HEK293 (cell line): ENCODE measurements around the gene RGMA.

Experiments
- PRDM1 ChIP-seq: fragments of 450-650 bp; formaldehyde crosslinking; IDR thresholded peaks from 2 replicates; pipeline ENCODE4; 2016; ENCODE audit warnings: missing biosample characterization, missing genetic modification characterization
- RBAK ChIP-seq: fragments of 450-650 bp; formaldehyde crosslinking; IDR thresholded peaks from 2 replicates; pipeline ENCODE4 v1.5.1; 2016; ENCODE audit warnings: missing biosample characterization, missing genetic modification characterization
- SP2 ChIP-seq: fragments of 450-650 bp; formaldehyde crosslinking; IDR thresholded peaks from 2 replicates; pipeline ENCODE4 v1.5.1; 2016; ENCODE audit warnings: missing biosample characterization, missing genetic modification characterization
- ZBTB17 ChIP-seq: fragments of 450-650 bp; formaldehyde crosslinking; IDR thresholded peaks from 2 replicates; pipeline ENCODE4 v1.5.1; 2016; ENCODE audit warnings: missing biosample characterization, missing genetic modification characterization
- ZBTB7A ChIP-seq: fragments of 450-650 bp; formaldehyde crosslinking; IDR thresholded peaks from 2 replicates; pipeline ENCODE4 v1.5.1; 2016; ENCODE audit warnings: low read depth, missing biosample characterization, missing genetic modification characterization
- ZBTB8A ChIP-seq: fragments of 450-650 bp; formaldehyde crosslinking; IDR thresholded peaks from 2 replicates; pipeline ENCODE4 v1.5.1; 2016; ENCODE audit warnings: missing biosample characterization, missing genetic modification characterization
- ZNF133 ChIP-seq: fragments of 450-650 bp; formaldehyde crosslinking; IDR thresholded peaks from 2 replicates; pipeline ENCODE4 v1.5.1; 2016; ENCODE audit warnings: missing biosample characterization, missing genetic modification characterization
- ZNF274 ChIP-seq, 2 experiments: fragments of 200-500 bp in 1 of 2; fragments of 450-650 bp in 1 of 2; sonication (Bioruptor generic) in 1 of 2; formaldehyde crosslinking in 1 of 2; IDR thresholded peaks; 2 replicates each; pipeline versions ENCODE4 v1.5.1 to v1.6.1; 2014 to 2016; ENCODE audit warnings: borderline replicate concordance in 1 of 2, inconsistent platforms in 1 of 2, low read length in 1 of 2, missing biosample characterization in 1 of 2, missing genetic modification characterization in 1 of 2
- ZNF292 ChIP-seq: fragments of 450-650 bp; formaldehyde crosslinking; IDR thresholded peaks from 2 replicates; pipeline ENCODE4 v1.5.1; 2016; ENCODE audit warnings: low read depth, missing biosample characterization, missing genetic modification characterization, borderline replicate concordance
- ZNF76 ChIP-seq: fragments of 450-650 bp; formaldehyde crosslinking; IDR thresholded peaks from 2 replicates; pipeline ENCODE4; 2016; ENCODE audit warnings: low read depth, missing biosample characterization, missing genetic modification characterization, borderline replicate concordance
- TF ChIP-seq, protein P1 (sequence below): fragments of 450-650 bp; formaldehyde crosslinking; IDR thresholded peaks from 2 replicates; pipeline ENCODE4 v1.5.1; 2016; ENCODE audit warnings: missing biosample characterization, missing genetic modification characterization
- TF ChIP-seq, protein P2 (sequence below): fragments of 450-650 bp; formaldehyde crosslinking; IDR thresholded peaks from 2 replicates; pipeline ENCODE4 v1.5.1; 2016; ENCODE audit warnings: missing biosample characterization, missing genetic modification characterization
- TF ChIP-seq, protein P3 (sequence below): fragments of 450-650 bp; formaldehyde crosslinking; IDR thresholded peaks from 2 replicates; pipeline ENCODE4 v1.5.1; 2016; ENCODE audit warnings: missing biosample characterization, missing genetic modification characterization, low read depth
- TF ChIP-seq, protein P4 (sequence below): fragments of 450-650 bp; formaldehyde crosslinking; IDR thresholded peaks from 2 replicates; pipeline ENCODE4 v1.5.1; 2016; ENCODE audit warnings: missing biosample characterization, missing genetic modification characterization

DNA sequence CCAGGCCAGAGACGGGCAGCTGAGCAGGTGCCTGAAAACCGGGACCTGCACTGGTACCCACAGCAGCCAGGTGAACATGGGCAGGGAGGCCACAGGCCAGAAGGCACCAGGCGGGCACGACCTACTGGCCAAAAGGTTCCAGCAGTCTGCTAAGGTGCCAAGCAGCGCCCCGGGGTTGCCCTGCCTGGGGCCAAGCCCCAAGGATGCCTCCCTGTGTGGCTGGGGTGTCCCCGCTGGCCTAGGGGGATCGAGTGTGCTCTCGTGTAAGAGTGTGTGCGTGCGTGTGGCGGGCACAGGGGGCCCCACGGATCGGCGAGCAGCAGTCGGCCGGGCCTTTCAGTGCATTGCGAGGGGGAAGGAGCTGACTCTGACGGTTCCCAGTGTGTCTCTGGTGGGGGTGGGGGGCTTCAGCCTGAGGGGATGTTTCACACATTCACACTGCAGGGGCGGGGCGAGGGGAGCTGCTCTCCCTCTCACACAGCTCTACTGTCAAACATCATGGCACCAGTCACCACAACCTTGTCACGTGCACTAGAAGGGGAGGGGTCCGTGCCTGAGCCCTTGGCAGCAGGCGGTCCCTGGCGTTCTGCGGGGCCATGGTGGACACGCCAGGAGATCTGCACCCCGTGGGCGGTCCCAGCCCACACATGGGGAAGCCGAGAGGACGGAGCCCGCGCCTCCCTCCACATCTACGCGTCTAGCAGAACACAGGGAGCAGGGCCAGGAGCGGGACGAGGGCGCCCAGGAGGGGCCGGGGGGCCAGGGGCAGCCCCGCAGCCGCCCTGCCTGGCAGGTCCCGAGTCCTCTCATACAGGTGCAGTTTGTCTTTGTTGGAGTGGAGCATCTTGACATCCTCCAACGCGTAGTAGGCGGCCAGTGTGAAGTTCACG is 44.5 kb downstream of the RGMA start:
- TF ChIP-seq ZBTB8A (tag by site-specific recombination) (no peak), RBAK (tag by site-specific recombination) (no peak), PRDM1 (tag by site-specific recombination) (no peak), SP2 (tag by site-specific recombination) (no peak), ZNF133 (no peak), ZBTB7A (no peak), ZNF292 (tag by site-specific recombination) (no peak), ZNF76 (tag by site-specific recombination) (no peak), ZNF274 (IDR thresholded peaks at IDR 0.05; ENCODE audit: low read length) (no peak), ZNF274 (tag by site-specific recombination; IDR thresholded peaks at IDR 0.05; ENCODE audit: borderline replicate concordance) (no peak), ZBTB17 (tag by site-specific recombination) (no peak)
- TF ChIP-seq, protein P1, sequence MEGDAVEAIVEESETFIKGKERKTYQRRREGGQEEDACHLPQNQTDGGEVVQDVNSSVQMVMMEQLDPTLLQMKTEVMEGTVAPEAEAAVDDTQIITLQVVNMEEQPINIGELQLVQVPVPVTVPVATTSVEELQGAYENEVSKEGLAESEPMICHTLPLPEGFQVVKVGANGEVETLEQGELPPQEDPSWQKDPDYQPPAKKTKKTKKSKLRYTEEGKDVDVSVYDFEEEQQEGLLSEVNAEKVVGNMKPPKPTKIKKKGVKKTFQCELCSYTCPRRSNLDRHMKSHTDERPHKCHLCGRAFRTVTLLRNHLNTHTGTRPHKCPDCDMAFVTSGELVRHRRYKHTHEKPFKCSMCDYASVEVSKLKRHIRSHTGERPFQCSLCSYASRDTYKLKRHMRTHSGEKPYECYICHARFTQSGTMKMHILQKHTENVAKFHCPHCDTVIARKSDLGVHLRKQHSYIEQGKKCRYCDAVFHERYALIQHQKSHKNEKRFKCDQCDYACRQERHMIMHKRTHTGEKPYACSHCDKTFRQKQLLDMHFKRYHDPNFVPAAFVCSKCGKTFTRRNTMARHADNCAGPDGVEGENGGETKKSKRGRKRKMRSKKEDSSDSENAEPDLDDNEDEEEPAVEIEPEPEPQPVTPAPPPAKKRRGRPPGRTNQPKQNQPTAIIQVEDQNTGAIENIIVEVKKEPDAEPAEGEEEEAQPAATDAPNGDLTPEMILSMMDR (tag by site-specific recombination) = no peak
- TF ChIP-seq, protein P2, sequence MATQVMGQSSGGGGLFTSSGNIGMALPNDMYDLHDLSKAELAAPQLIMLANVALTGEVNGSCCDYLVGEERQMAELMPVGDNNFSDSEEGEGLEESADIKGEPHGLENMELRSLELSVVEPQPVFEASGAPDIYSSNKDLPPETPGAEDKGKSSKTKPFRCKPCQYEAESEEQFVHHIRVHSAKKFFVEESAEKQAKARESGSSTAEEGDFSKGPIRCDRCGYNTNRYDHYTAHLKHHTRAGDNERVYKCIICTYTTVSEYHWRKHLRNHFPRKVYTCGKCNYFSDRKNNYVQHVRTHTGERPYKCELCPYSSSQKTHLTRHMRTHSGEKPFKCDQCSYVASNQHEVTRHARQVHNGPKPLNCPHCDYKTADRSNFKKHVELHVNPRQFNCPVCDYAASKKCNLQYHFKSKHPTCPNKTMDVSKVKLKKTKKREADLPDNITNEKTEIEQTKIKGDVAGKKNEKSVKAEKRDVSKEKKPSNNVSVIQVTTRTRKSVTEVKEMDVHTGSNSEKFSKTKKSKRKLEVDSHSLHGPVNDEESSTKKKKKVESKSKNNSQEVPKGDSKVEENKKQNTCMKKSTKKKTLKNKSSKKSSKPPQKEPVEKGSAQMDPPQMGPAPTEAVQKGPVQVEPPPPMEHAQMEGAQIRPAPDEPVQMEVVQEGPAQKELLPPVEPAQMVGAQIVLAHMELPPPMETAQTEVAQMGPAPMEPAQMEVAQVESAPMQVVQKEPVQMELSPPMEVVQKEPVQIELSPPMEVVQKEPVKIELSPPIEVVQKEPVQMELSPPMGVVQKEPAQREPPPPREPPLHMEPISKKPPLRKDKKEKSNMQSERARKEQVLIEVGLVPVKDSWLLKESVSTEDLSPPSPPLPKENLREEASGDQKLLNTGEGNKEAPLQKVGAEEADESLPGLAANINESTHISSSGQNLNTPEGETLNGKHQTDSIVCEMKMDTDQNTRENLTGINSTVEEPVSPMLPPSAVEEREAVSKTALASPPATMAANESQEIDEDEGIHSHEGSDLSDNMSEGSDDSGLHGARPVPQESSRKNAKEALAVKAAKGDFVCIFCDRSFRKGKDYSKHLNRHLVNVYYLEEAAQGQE (tag by site-specific recombination) = no peak
- TF ChIP-seq, protein P3, sequence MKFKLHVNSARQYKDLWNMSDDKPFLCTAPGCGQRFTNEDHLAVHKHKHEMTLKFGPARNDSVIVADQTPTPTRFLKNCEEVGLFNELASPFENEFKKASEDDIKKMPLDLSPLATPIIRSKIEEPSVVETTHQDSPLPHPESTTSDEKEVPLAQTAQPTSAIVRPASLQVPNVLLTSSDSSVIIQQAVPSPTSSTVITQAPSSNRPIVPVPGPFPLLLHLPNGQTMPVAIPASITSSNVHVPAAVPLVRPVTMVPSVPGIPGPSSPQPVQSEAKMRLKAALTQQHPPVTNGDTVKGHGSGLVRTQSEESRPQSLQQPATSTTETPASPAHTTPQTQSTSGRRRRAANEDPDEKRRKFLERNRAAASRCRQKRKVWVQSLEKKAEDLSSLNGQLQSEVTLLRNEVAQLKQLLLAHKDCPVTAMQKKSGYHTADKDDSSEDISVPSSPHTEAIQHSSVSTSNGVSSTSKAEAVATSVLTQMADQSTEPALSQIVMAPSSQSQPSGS (tag by site-specific recombination) = no peak
- TF ChIP-seq, protein P4, sequence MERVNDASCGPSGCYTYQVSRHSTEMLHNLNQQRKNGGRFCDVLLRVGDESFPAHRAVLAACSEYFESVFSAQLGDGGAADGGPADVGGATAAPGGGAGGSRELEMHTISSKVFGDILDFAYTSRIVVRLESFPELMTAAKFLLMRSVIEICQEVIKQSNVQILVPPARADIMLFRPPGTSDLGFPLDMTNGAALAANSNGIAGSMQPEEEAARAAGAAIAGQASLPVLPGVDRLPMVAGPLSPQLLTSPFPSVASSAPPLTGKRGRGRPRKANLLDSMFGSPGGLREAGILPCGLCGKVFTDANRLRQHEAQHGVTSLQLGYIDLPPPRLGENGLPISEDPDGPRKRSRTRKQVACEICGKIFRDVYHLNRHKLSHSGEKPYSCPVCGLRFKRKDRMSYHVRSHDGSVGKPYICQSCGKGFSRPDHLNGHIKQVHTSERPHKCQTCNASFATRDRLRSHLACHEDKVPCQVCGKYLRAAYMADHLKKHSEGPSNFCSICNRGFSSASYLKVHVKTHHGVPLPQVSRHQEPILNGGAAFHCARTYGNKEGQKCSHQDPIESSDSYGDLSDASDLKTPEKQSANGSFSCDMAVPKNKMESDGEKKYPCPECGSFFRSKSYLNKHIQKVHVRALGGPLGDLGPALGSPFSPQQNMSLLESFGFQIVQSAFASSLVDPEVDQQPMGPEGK (tag by site-specific recombination) = no peak
